H1 (cell line): ENCODE measurements around the gene GNAL.

Experiments used
- CBX5 ChIP-seq: fragments of 300-800, 300-1000 bp; sonication (generic); IDR thresholded peaks from 2 replicates; pipeline ENCODE4 v1.7.1; 2016; ENCODE audit warnings: antibody characterized with exemption, low read length, low read depth
- CTCF ChIP-seq, 3 experiments: IDR thresholded peaks; 1 replicate in 2 of 3; 2 replicates in 1 of 3; pipeline versions ENCODE4 v1.5.1 to v1.6.1; 2011; ENCODE audit warnings: low read length in 3 of 3, mild to moderate bottlenecking in 3 of 3, inconsistent platforms in 2 of 3, low read depth in 1 of 3, moderate library complexity in 1 of 3; ENCODE audit not compliant: insufficient read depth in 1 of 3; ENCODE audit errors: control extremely low read depth in 1 of 3
- EP300 ChIP-seq, 2 experiments: IDR thresholded peaks; 1 replicate in 1 of 2; 2 replicates in 1 of 2; pipeline ENCODE4 v1.6.1; 2011 to 2012; ENCODE audit warnings: low read depth in 2 of 2, low read length in 2 of 2, mild to moderate bottlenecking in 2 of 2, borderline replicate concordance in 1 of 2, inconsistent platforms in 1 of 2, moderate library complexity in 1 of 2
- EZH2 ChIP-seq: fragments of 200-600 bp; sonication (generic); IDR thresholded peaks from 2 replicates; pipeline ENCODE4 v1.7.1; 2012; ENCODE audit warnings: low read depth, mild to moderate bottlenecking, moderate library complexity, low read length, inconsistent platforms; ENCODE audit not compliant: severe bottlenecking
- HDAC2 ChIP-seq, 2 experiments: fragments of 300-600 bp in 1 of 2; sonication (generic) in 1 of 2; IDR thresholded peaks; 2 replicates each; pipeline ENCODE4 v1.6.1; 2011 to 2012; ENCODE audit warnings: low read depth in 2 of 2, low read length in 2 of 2, mild to moderate bottlenecking in 2 of 2, moderate library complexity in 2 of 2, borderline replicate concordance in 1 of 2, inconsistent platforms in 1 of 2
- MAFK ChIP-seq: IDR thresholded peaks from 2 replicates; pipeline ENCODE4 v1.6.1; 2012; ENCODE audit warnings: low read depth, mild to moderate bottlenecking, improper control_type of control experiment, low read length
- POLR2A ChIP-seq, 2 experiments: IDR thresholded peaks; 1 replicate in 1 of 2; 2 replicates in 1 of 2; pipeline ENCODE4 v1.6.1; 2011; ENCODE audit warnings: low read depth in 2 of 2, low read length in 2 of 2, mild to moderate bottlenecking in 2 of 2; ENCODE audit errors: control extremely low read depth in 1 of 2
- POLR2AphosphoS5 ChIP-seq: IDR thresholded peaks from 2 replicates; pipeline ENCODE4 v1.6.1; 2011; ENCODE audit warnings: low read depth, low read length
- TCF12 ChIP-seq: IDR thresholded peaks from 2 replicates; pipeline ENCODE4 v1.6.1; 2011; ENCODE audit warnings: low read depth, mild to moderate bottlenecking, low read length
- YY1 ChIP-seq: IDR thresholded peaks from 2 replicates; pipeline ENCODE4 v1.6.1; 2011; ENCODE audit warnings: low read depth, mild to moderate bottlenecking, low read length
- TF ChIP-seq, protein P1 (sequence below): IDR thresholded peaks from 2 replicates; pipeline ENCODE4 v1.6.1; 2012; ENCODE audit warnings: low read length, inconsistent platforms

DNA sequence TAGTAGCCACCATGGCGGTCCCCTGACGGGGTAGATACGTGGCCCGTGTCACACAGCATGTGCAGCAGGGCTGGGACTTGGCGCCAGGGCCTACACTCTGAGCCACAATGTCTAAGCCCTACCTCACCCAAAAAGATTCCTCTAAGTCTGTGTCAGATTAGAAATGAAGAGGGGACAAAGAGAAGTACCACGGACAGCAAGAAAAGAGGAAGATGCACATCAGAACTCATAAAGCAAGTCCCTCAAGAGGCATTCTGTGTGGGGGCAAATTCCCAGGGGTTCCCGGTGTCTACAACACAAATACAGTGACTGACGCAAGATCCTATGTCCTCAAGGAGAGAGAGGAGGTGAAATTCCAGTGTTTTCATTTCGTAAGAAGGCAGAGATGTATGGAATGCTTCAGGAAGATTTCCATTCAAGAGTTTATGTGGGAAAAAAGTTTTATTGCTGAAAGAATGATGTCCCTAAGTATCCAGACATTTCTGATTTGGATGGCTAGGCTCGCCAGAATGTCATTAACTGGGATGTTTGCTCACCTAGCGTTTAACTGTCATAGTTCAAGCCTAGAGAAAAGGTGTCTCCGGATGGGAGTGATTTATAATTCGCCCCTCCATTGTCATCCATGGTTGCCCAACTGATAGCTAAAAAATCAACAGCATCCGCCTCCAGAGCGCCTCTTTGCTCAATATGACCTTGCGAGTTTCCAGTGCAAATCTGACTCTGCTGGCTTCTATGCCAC is 86.5 kb downstream of the GNAL start:
- TF ChIP-seq EZH2 = no peak
- no peak for TF ChIP-seq CTCF (IDR thresholded peaks at IDR 0.05; ENCODE audit: control extremely low read depth in 1 of 3, insufficient read depth in 1 of 3, low read depth in 1 of 3, low read length in 3 of 3)
- TF ChIP-seq CBX5 = no peak
- no peak for TF ChIP-seq YY1
- no peak for TF ChIP-seq HDAC2 (IDR thresholded peaks at IDR 0.05; ENCODE audit: borderline replicate concordance in 1 of 2, low read depth in 2 of 2, low read length in 2 of 2)
- TF ChIP-seq EP300 (IDR thresholded peaks at IDR 0.05; ENCODE audit: borderline replicate concordance in 1 of 2, low read depth in 2 of 2, low read length in 2 of 2) = no peak
- TF ChIP-seq TCF12 = no peak
- no peak for TF ChIP-seq POLR2AphosphoS5
- TF ChIP-seq, protein P1, sequence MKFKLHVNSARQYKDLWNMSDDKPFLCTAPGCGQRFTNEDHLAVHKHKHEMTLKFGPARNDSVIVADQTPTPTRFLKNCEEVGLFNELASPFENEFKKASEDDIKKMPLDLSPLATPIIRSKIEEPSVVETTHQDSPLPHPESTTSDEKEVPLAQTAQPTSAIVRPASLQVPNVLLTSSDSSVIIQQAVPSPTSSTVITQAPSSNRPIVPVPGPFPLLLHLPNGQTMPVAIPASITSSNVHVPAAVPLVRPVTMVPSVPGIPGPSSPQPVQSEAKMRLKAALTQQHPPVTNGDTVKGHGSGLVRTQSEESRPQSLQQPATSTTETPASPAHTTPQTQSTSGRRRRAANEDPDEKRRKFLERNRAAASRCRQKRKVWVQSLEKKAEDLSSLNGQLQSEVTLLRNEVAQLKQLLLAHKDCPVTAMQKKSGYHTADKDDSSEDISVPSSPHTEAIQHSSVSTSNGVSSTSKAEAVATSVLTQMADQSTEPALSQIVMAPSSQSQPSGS = no peak
- no peak for TF ChIP-seq MAFK
- TF ChIP-seq POLR2A (IDR thresholded peaks at IDR 0.05; ENCODE audit: control extremely low read depth in 1 of 2, low read depth in 2 of 2, low read length in 2 of 2) = no peak
